ENCODE results near the gene IKZF2.

IKZF2 gene

DNA sequence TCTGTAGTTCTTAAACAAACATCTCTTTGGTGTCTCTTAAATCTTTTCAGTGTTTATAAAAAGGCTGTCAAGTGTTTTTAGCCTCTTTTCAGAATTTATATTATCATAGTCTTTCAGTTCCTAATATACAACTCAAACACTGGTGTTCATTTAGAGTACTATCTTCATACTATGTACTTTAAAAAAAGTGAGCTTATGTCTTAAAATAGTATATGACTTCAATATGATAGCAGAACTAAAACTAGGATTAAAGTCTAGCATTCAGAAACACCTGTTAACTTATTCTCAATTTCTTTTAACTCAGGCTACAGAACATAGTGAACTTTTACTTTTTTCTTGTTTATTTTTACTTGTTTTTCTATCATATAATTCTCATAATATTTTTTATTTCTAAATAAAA, 14.7 kb upstream of the IKZF2 start:
- Mint-ChIP-seq H3K36me3 (no peaks in the 10 kb centered on the region), H3K4me3 (no peak overlapping the region), H3K9me3 (no peaks in the 10 kb centered on the region), H3K27ac (no peak overlapping the region), H3K27me3 (no peaks in the 10 kb centered on the region), H3K4me1 (no peaks in the 10 kb centered on the region)
- peak; percentile 46 for ATAC-seq (ENCODE audit: low read depth)
- no peak for DNase-seq (ENCODE audit: low spot score in 2 of 2)

DNA sequence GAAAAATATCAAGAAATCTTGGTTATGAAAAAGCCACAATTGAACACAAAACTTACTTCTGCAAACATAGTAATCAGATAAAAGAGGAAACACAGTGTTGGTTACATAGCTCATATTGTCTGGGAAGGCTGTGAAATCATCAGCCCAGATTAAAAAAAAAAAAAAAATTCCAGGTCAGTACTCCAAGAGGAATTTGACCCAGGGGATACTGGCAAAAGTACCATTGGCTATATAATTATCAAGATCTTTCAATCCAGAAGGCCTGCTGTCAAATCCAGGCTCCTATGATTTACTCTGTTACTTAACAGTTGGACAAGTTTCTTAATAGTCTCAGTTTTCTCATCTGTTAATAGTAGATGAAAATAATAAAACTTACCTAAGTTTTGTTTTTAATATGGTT, 12.9 kb upstream of the IKZF2 start:
- Mint-ChIP-seq H3K9me3 (no peaks in the 10 kb centered on the region), H3K4me3 (no peak overlapping the region), H3K4me1 (no peaks in the 10 kb centered on the region), H3K36me3 (no peaks in the 10 kb centered on the region), H3K27ac (no peak overlapping the region), H3K27me3 (no peaks in the 10 kb centered on the region)
- ATAC-seq (ENCODE audit: low read depth) (no peak), DNase-seq (ENCODE audit: low spot score in 2 of 2) (no peak)

DNA sequence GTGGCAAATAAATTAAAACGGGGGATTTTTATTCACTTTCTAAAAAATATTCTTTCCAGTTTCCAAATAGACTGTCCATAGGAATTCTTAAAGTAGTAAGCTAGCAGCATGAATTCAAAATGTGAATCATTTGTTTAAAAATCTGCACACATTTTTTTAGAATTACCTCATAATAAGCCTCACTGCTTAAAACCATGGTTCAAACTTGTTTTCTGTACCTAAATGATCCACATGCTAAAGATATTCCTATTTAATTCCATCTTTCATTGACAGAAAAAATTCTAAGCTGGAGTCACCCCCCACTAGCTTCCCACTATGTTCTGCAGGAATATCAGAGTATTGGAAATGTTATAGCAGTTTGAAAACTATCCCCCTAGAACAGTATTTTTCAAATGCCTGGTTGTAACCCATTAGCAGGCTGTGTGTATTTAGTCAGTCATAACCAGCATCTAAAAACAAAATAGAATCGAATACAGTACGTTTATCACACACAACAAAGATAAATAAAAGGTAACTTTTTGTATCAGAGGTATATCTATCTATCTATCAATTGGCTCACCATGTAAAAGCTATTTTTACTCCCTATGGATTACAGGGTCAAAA, 11.2 kb upstream of the IKZF2 start:
- no peaks in the 10 kb centered on the region for H3K9me3 Mint-ChIP-seq
- ATAC-seq (ENCODE audit: low read depth) (no peak), DNase-seq (ENCODE audit: low spot score in 2 of 2) (no peak)
- H3K4me1 Mint-ChIP-seq = no peaks in the 10 kb centered on the region
- no peak overlapping the region for H3K4me3 Mint-ChIP-seq
- no peak overlapping the region for H3K27ac Mint-ChIP-seq
- H3K36me3 Mint-ChIP-seq = no peaks in the 10 kb centered on the region
- no peaks in the 10 kb centered on the region for H3K27me3 Mint-ChIP-seq

- Mint-ChIP-seq H3K4me1 (no peaks in the 10 kb centered on the region), H3K4me3 (no peak overlapping the region), H3K36me3 (no peaks in the 10 kb centered on the region), H3K9me3 (no peaks in the 10 kb centered on the region), H3K27me3 (no peaks in the 10 kb centered on the region), H3K27ac (no peak overlapping the region)
- DNase-seq (ENCODE audit: low spot score in 2 of 2) (no peak), ATAC-seq (ENCODE audit: low read depth) (no peak)
These were observed 10.5 kb upstream of the IKZF2 start for GRCh38 chr2:213161759-213162515.

DNA sequence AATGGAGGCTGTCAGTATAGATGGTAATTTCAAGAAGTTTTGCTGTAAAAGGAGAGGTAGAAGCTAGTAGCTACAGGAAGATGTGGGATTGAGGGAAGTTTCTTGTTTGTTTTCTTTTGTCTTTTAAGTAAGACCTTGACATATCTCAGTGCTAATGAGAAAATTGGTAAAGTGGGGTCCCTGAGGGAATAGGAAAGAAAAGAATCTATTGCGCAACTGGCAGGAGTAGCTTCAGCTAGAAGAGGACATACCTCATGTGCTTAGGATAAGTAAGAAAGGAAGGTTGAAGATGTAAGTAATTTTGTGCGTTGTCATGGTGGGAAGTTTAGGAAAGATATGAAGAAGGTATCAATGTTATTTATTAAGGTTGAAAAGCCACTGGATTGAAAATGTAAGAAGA, 8.4 kb upstream of the IKZF2 start:
- Mint-ChIP-seq H3K27me3 (no peaks in the 10 kb centered on the region), H3K27ac (no peak overlapping the region), H3K4me1 (no peaks in the 10 kb centered on the region), H3K36me3 (no peaks in the 10 kb centered on the region), H3K4me3 (no peak overlapping the region), H3K9me3 (no peaks in the 10 kb centered on the region)
- DNase-seq (ENCODE audit: low spot score in 2 of 2) = no peak
- no peak for ATAC-seq (ENCODE audit: low read depth)

DNA sequence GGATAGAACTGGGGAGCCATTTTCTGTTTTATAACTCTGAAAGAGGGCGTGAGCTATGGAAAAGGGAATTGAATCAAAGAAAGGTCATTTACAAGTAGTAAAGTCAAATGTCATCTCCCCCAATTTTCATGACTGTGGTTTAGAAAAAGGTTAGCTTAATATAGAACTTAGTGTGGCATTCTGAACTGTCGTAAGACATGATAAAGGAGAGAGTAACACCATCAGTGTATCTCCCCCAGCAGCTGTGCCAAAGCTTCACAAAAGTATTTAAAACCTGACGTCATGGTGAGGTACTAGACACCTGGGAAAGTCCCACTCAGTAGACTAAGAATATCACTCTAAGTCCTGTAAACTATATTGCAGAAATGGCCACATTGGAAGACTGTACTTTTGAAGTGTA, 5.8 kb upstream of the IKZF2 start:
- Mint-ChIP-seq H3K27ac (peak overlapping the region; percentile 56), H3K4me1 (peaks cover 4% of the 10 kb centered on the region), H3K36me3 (no peaks in the 10 kb centered on the region), H3K9me3 (no peaks in the 10 kb centered on the region), H3K4me3 (no peak overlapping the region), H3K27me3 (peaks cover 2% of the 10 kb centered on the region)
- peak in 1 of 2 donors; percentile 23 for DNase-seq (ENCODE audit: low spot score in 2 of 2)
- peak; percentile 89 for ATAC-seq (ENCODE audit: low read depth)

DNA sequence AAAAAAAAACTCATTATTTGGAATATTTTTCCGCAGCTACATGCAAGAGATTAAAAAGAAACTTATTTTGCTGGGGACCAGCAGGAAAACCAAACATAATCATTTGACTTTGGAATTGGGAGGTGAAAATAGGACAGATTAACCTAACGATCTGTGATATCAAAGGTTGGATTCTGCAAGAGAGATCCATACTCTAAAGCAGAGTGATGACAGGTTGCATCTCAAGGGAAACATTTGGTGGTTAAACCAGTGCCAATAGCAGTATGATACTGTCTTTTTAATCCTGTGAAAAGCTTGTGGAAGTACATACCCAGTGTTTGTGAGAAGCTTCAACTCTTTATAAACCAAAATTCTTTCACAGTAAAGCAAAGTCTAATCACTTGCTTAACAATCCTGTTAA, 5.3 kb upstream of the IKZF2 start:
- peaks cover 2% of the 10 kb centered on the region for H3K27me3 Mint-ChIP-seq
- ATAC-seq (ENCODE audit: low read depth) (no peak), DNase-seq (ENCODE audit: low spot score in 2 of 2) (no peak)
- peaks cover 4% of the 10 kb centered on the region for H3K4me1 Mint-ChIP-seq
- peak overlapping the region; percentile 56 for H3K27ac Mint-ChIP-seq
- H3K9me3 Mint-ChIP-seq = no peaks in the 10 kb centered on the region
- no peak overlapping the region for H3K4me3 Mint-ChIP-seq
- H3K36me3 Mint-ChIP-seq = no peaks in the 10 kb centered on the region

GRCh38 chr2:213152888-213153287, 1.5 kb upstream of the IKZF2 start:
- peaks cover 18% of the 10 kb centered on the region for H3K4me1 Mint-ChIP-seq
- no peak overlapping the region for H3K27ac Mint-ChIP-seq
- DNase-seq (ENCODE audit: low spot score in 2 of 2) (no peak), ATAC-seq (ENCODE audit: low read depth) (no peak)
- H3K36me3 Mint-ChIP-seq = no peaks in the 10 kb centered on the region
- H3K27me3 Mint-ChIP-seq = peaks cover 2% of the 10 kb centered on the region
- H3K9me3 Mint-ChIP-seq = no peaks in the 10 kb centered on the region
- H3K4me3 Mint-ChIP-seq = peak overlapping the region; percentile 84

DNA sequence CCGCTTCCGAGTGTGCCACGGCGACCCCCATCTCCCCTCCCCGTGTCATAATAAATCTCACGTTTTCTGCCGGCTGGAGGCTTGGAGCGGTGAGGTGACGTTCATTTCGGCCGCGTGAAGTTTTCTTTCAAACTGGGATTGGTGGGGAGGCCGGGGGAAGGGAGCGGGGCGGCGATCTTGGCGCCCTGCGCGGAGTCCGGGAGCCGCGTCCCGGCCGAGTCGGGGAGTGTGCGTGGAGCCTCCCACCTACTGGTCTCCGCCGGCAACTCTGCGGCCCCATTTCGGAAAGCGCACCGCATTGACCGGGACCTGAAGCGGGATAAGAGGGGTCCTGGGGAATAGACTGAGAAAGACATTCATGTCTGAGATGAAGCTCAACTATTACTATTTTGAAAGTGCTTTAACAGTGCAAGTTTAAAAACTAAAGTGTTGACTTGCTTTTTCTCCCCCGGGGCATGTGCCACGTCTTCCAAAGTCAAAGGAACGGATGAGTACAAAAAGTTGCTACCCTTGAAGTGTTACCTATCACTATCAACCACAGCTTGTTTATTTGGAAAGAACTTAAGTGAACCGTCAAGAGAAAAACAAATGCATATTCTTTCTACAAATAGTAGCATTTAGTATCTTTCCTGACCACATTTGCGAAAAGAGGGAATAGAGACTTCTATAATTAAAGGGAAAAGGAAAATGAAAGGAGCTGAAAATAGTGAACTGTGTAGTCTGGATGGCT, 818 bp upstream of the IKZF2 start:
- ATAC-seq (ENCODE audit: low read depth) = peak; percentile 9
- Mint-ChIP-seq H3K4me1 (peaks cover 18% of the 10 kb centered on the region), H3K9me3 (no peaks in the 10 kb centered on the region), H3K27me3 (peaks cover 2% of the 10 kb centered on the region), H3K4me3 (peak overlapping the region; percentile 84), H3K36me3 (no peaks in the 10 kb centered on the region), H3K27ac (peak overlapping the region; percentile 79)
- DNase-seq (ENCODE audit: low spot score in 2 of 2) = no peak

DNA sequence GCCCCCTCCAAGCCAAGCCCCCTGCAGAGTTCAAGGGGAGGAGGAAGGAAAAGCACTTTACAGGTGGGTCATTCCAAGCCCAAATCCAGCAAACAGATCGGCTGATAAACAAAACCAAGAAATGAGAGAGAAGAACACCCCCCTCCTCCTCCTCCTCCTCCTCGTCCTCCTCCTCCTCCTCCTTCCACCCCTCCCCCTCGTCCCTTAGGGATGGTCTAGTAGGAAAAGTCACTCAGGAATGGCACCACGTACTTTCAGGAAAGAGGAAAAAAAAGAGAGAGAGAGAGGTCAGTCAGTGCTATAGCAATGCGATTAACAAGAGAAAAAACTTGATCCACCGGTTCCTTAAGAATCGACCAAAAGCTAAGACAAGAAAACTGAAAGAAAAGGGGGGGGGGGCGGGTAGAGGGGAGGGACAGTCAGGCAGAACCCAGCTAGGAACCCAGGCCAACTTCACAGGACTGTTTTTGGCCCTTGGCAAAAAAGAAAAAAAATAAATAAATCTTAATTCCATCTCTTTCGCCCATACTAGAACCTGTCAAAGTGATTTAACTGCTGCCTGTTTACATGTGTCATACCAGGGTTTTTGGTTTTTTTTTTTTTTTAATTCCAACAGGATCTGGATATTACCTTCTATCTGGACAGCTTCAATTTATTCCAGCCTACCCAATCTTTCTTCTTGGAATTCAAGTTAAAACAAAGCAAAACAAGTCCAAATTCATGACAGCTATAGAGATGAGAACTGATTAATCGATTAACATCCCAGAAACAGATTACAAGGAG, 906 bp downstream of the IKZF2 start:
- H3K9me3 Mint-ChIP-seq = no peaks in the 10 kb centered on the region
- peak overlapping the region; percentile 26 for H3K27ac Mint-ChIP-seq
- DNase-seq (ENCODE audit: low spot score in 2 of 2) (no peak), ATAC-seq (ENCODE audit: low read depth) (no peak)
- H3K36me3 Mint-ChIP-seq = no peaks in the 10 kb centered on the region
- H3K27me3 Mint-ChIP-seq = peaks cover 2% of the 10 kb centered on the region
- H3K4me3 Mint-ChIP-seq = peak overlapping the region; percentile 92
- H3K4me1 Mint-ChIP-seq = peaks cover 18% of the 10 kb centered on the region

GRCh38 chr2:213149949-213150314, 1.5 kb downstream of the IKZF2 start:
- peaks cover 2% of the 10 kb centered on the region for H3K27me3 Mint-ChIP-seq
- peaks cover 18% of the 10 kb centered on the region for H3K4me1 Mint-ChIP-seq
- no peak for DNase-seq (ENCODE audit: low spot score in 2 of 2)
- no peaks in the 10 kb centered on the region for H3K36me3 Mint-ChIP-seq
- peak overlapping the region; percentile 78 for H3K4me3 Mint-ChIP-seq
- no peaks in the 10 kb centered on the region for H3K9me3 Mint-ChIP-seq
- ATAC-seq (ENCODE audit: low read depth) = no peak
- peak overlapping the region; percentile 26 for H3K27ac Mint-ChIP-seq

GRCh38 chr2:213149294-213149875, 2.0 kb downstream of the IKZF2 start:
- no peak for DNase-seq (ENCODE audit: low spot score in 2 of 2)

DNA sequence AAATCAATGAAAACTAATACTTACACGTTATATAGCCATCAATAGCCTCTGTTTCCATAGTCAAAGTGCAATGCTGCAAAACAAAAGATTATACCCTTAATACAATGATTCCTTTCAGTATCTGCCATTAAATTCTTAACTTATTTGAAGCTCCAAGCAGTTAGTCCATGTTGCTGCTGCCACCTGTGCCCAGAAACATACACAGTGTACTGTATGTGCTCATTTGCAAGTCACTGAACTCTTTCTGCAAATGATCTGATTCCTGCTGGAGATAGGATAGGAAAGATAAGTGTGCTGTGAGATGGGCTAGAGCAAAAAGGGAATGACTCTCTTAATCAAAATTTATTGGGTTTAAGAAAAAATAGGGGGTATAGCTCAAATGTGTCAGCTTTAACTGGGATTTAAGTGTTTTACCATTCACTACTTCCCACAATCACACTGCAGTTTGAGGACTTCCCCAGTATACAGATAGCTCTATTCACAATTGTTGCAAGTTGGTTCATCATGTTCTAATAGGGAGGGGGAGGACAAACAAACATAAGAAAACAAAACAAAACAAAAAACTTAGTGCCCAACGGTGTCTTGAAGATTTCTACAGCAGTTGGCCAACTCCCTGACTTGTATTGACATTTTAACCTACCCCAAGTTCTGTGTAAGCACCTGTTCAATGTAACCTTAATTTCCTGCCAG, 2.7 kb downstream of the IKZF2 start:
- Mint-ChIP-seq H3K4me1 (peaks cover 18% of the 10 kb centered on the region), H3K27ac (no peak overlapping the region), H3K36me3 (no peaks in the 10 kb centered on the region), H3K4me3 (peak overlapping the region; percentile 4), H3K27me3 (peaks cover 2% of the 10 kb centered on the region), H3K9me3 (no peaks in the 10 kb centered on the region)
- ATAC-seq (ENCODE audit: low read depth) (no peak), DNase-seq (ENCODE audit: low spot score in 2 of 2) (no peak)

More at GRCh38 chr2:213149294-213149875, 2.0 kb downstream of the IKZF2 start:
- H3K4me3 Mint-ChIP-seq = peak overlapping the region; percentile 78
- peaks cover 2% of the 10 kb centered on the region for H3K27me3 Mint-ChIP-seq
- no peaks in the 10 kb centered on the region for H3K9me3 Mint-ChIP-seq
- H3K27ac Mint-ChIP-seq = no peak overlapping the region
- peaks cover 18% of the 10 kb centered on the region for H3K4me1 Mint-ChIP-seq
- no peaks in the 10 kb centered on the region for H3K36me3 Mint-ChIP-seq
- ATAC-seq (ENCODE audit: low read depth) = no peak
